Effector memory CD8-positive, alpha-beta T cell (primary cell): ENCODE measurements around the gene APOBEC3G.

Source experiments
- ATAC-seq: fragments of 150-1000 bp; cut with Tn5 transposase; replicated peaks from 2 replicates; pipeline ENCODE4 v1.10.0; 2021; ENCODE audit warnings: mild to moderate bottlenecking, moderate library complexity
- DNase-seq, 3 experiments: peaks; one replicate each; pipeline ENCODE4 v3.0.0; 2021
- H3K27ac Mint-ChIP-seq, 2 donors: one replicate each; pipeline ENCODE4 v1.8.0; 2022; ENCODE audit warnings: mild to moderate bottlenecking in 2 of 2, mixed read lengths in 2 of 2, moderate library complexity in 2 of 2
- H3K27me3 Mint-ChIP-seq, 2 donors: one replicate each; pipeline ENCODE4 v1.8.0; 2022; ENCODE audit warnings: mixed read lengths in 2 of 2
- H3K36me3 Mint-ChIP-seq: one replicate; pipeline ENCODE4 v1.8.0; 2022; ENCODE audit warnings: mild to moderate bottlenecking, moderate library complexity, mixed read lengths; ENCODE audit not compliant: insufficient read depth
- H3K4me1 Mint-ChIP-seq, 2 donors: one replicate each; pipeline ENCODE4 v1.8.0; 2022; ENCODE audit warnings: low read depth in 2 of 2, mixed read lengths in 2 of 2
- H3K4me3 Mint-ChIP-seq, 2 donors: one replicate each; pipeline ENCODE4 v1.8.0; 2022; ENCODE audit warnings: mild to moderate bottlenecking in 2 of 2, mixed read lengths in 2 of 2, moderate library complexity in 2 of 2
- H3K9me3 Mint-ChIP-seq, 2 donors: one replicate each; pipeline ENCODE4 v1.8.0; 2022; ENCODE audit warnings: mixed read lengths in 2 of 2

The APOBEC3G gene

DNA sequence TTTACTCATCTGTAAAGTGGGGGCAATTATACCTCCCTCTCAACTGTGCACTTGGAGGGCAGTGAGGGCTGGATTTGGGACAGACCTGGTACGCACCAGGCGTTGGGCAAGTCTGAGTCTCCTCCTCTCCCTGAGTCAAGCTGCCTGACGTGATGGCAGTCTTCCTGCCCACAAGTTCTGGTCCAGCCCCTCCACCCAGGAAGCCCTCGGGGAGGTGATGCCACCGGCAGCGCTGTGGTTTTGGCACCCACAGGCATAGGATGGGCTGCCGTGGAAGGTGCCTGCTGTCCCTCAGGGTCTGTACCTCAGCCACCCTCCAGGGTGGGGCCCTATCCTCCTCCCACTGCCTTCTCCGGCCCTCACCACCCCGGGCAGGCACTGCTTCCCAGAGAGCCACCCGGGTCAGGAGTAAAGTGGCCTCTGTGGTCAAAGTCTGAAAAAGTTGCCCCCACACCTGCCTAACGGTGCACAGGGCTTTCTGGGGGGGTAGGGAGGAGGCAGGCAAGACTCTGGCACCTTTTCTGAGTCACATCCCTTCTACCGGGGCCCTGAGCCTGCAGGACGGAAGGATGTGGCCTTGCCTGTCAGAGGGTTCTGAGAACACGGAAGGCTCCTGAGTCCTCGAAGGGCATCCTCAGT lies 13.5 kb downstream of the APOBEC3G start:
- DNase-seq (peak; percentile 89 to 92 (median 91)), ATAC-seq (peak; percentile 76)
- H3K4me1 Mint-ChIP-seq = peaks cover 81 to 93% of the 10 kb centered on the region in 2 donors
- H3K9me3 Mint-ChIP-seq = no peaks in the 10 kb centered on the region
- no peaks in the 10 kb centered on the region for H3K27me3 Mint-ChIP-seq
- peak overlapping the region; percentile 82 to 84 for H3K4me3 Mint-ChIP-seq
- H3K27ac Mint-ChIP-seq = peak overlapping the region; percentile 96 to 99
- peaks cover 58% of the 10 kb centered on the region for H3K36me3 Mint-ChIP-seq

DNA sequence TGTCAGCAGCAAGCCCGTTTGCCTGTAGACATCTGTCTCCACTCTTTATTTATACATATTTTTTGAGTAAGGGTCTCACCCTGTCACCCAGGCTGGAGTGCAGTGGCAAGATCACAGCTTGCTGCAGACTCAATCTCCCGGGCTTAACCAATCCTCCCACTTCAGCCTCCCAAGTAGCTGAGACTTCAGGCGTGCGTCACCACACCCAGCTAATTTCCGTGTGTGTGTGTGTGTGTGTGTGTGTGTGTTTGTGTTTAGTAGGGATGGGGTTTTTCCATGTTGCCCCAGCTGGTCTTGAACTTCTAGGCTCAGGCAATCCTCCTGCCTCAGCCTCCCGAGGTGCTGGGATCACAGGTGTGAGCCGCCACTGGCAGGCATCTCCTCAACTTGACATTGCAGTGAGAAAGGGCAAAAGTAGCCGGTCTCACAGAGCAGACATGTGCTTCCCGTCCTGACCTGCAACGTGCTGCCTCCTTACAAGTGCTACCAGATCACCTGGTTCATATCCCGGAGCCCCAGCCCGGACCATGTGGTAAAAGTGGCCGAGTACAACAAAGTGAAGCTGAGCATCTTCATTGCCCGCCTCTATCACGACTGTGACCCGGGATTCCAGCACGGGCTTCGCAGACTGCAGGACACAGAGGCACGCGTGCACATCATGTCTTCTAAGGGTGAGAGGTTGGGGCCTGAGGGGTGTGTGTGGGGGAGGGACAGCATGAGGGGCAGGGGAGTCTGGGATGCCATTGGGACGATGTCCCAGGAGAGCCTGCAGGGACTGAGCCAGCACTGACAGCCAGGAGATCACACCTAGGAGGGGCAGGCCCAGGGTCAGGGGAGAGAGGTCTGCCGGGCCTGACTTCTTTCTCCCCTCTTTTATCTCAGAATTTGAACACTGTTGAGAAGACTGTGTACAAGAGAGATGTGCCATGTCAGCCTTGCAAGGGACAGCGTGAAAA lies 14.3 kb downstream of the APOBEC3G start:
- Mint-ChIP-seq H3K4me3 (peak overlapping the region; percentile 82 to 84), H3K4me1 (peaks cover 82 to 94% of the 10 kb centered on the region in 2 donors), H3K36me3 (peaks cover 50% of the 10 kb centered on the region), H3K27me3 (no peaks in the 10 kb centered on the region), H3K27ac (peak overlapping the region; percentile 96 to 99), H3K9me3 (no peaks in the 10 kb centered on the region)
- DNase-seq = no peak
- peak; percentile 1 for ATAC-seq

DNA sequence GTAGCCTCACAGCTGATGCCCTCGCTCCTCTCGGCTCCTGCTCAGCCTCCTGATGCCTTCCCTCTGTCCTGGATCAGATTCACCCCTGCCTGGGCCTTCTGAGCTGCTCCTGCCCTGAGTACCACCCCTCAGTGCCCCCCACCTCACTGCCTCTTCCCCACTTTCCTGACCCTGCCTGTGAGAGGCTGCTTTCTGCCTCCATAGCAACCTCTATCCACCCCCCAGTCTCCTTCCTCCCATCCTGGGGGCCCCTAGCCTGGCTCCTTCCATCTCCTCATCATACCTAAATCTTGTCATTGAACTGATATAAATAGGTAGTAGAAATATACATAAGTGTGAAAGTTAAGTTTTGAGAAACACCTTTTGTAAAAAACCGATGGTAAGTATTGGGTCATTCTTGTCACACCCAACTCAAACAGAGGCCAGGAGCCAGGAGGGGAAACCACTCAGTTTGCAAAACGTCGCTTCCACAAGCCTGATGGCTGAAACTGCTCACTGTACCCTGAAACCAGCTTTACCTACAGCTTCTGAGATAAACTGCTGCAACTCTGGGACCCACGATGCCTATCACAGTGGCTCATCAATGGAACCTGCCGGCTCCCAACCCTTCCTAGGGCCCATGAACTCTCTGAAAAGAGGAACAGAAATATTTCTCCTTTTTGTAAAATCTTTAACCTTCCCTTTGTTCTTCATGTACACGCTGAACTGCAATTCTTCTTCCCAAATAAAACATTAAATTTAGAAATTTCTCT lies 15.2 kb downstream of the APOBEC3G start:
- Mint-ChIP-seq H3K9me3 (no peaks in the 10 kb centered on the region), H3K36me3 (peaks cover 43% of the 10 kb centered on the region), H3K4me3 (peak overlapping the region; percentile 82 to 84), H3K4me1 (peaks cover 83 to 92% of the 10 kb centered on the region in 2 donors), H3K27ac (peak overlapping the region; percentile 96 to 99), H3K27me3 (no peaks in the 10 kb centered on the region)
- no peak for DNase-seq
- ATAC-seq = no peak

DNA sequence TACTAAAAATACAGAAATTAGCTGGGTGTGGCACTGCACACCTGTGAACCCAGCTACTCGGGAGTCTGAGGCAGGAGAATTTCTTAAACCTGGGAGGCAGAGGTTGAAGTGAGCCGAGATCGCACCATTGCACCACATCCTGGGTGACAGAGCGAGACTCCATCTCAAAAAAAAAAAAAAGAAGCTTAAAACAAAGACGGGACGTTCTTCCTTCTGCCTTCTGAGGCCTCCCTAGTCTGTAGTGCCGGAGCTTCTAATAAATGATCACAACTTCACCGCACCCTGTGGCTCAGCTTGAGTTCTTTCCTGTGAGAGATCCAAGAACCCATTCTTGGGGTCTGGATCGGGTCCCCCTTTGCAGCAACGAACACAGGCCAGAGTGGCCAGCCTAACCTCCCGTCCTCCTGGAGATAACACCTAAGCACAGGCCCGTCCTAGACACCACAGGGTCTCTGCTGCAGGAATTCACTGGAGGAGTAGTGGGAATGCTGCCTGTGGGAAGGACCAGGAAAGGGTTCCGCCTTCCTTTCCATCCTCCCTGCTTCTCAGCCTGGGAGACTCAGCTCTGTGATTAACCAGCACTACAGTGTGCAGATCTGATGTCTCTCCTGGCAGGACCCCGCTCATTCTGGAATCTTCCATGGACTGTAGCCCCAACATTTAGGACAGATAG lies 17.8 kb downstream of the APOBEC3G start:
- DNase-seq (peak in 2 of 3 experiments; percentile 49 to 52), ATAC-seq (peak; percentile 12)
- peaks cover 42% of the 10 kb centered on the region for H3K36me3 Mint-ChIP-seq
- peaks cover 85 to 92% of the 10 kb centered on the region in 2 donors for H3K4me1 Mint-ChIP-seq
- H3K4me3 Mint-ChIP-seq = peak overlapping the region; percentile 68 to 71
- H3K27ac Mint-ChIP-seq = peak overlapping the region; percentile 96 to 98
- H3K27me3 Mint-ChIP-seq = no peaks in the 10 kb centered on the region
- no peaks in the 10 kb centered on the region for H3K9me3 Mint-ChIP-seq

DNA sequence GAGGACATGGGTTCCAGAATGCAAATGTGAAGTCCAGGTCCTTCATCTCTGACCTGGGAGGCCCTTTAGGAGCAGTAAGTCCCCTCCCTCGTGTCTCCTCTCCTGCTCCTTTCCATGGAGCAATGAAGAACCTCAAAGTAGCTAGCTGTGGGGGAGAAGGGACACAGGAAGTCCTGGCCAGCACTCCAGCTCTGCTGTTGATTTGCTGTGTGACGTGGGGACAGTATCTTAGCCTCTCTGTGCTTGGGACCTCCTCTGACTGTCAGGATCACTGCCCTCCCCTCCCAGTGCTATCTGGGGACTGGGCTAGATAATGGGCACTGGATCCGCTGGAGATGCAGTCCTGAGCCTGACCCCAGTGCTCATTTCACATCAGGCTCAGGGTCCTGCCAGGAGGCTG lies 18.9 kb downstream of the APOBEC3G start:
- H3K27ac Mint-ChIP-seq = peak overlapping the region; percentile 96 to 98

DNA sequence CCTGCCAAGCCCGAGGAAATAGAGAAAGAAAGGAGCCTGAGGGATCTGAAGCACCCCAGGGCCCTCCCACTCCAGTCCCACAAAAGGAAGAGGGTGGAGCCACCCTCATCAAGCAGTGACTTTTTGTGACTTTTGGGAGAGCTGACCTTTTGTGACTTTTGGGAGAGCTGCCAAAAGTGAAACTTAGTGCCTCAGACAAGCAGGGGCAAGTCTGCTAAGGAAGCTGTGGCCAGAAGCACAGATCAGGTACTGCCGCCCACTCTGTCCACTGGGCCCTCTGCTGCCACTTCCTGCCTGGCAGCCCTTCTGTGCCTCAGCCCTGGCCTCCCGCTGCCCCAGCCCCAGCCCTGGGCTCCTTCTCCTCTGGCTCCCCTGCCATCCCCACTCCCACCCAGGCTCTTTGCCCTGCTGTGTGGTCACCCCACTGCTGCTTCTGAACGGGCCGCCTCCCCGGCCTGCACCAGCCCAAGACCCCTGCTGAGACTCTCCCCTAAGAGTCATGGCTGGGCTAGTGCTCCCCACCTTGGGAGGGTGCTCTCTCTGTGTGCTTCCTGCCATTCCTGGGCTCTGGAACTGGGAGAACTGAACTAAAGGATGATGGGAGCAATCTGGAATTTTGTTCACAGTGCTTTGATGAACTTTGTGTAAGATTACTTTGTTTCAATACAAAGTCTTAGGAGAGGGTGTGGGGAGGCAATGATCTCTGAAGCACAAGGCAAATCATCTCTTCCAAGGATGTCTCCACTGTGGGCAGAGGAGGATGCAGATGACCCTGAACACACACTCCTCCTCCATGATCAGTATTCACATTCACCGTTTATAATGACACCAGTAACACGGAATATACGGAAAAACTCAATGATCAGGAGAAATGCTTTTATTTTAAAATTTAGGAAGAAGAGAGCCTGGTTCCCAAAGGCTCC lies 20.3 kb downstream of the APOBEC3G start, which contains the start of gene APOBEC3H:
APOBEC3H (plus strand) TSS at position 147 of the 923 bp plus-strand sequence. CDS start 3,035 bp downstream, outside the sequence.
- Mint-ChIP-seq H3K36me3 (peaks cover 20% of the 10 kb centered on the region), H3K4me3 (peak within 1 kb of the TSS; percentile 79 to 82), H3K27me3 (no peaks in the 10 kb centered on the region), H3K9me3 (no peaks in the 10 kb centered on the region), H3K27ac (peak within 1 kb of the TSS; percentile 96 to 98), H3K4me1 (peaks cover 69 to 78% of the 10 kb centered on the region in 2 donors)
- DNase-seq (no peak), ATAC-seq (peak; percentile 2)

More for the DNA sequence above, 18.9 kb downstream of the APOBEC3G start:
- H3K4me1 Mint-ChIP-seq = peaks cover 78 to 89% of the 10 kb centered on the region in 2 donors
- no peaks in the 10 kb centered on the region for H3K27me3 Mint-ChIP-seq
- DNase-seq = no peak
- no peak for ATAC-seq
- peaks cover 33% of the 10 kb centered on the region for H3K36me3 Mint-ChIP-seq
- peak overlapping the region; percentile 71 to 82 for H3K4me3 Mint-ChIP-seq
- no peaks in the 10 kb centered on the region for H3K9me3 Mint-ChIP-seq

DNA sequence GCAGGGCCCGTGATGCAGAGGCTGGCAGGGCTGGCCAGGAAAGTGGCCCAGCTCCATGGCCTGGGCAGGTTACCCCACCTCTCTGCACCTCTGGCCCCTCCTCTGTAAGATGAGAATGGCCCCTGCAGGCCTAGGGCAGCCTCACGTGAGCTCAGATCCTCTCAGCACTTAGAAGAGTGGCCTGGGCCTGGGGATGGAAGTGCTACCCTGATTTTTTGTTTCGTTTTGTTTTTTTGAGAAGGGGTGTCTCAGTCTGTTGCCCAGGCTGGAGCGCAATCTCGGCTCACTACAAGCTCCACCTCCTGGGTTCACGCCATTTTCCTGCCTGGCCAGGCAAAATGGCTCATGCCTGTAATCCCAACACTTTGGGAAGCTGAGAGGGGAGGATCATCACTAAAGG lies 21.0 kb downstream of the APOBEC3G start:
- DNase-seq (no peak), ATAC-seq (no peak)
- H3K27ac Mint-ChIP-seq = peak overlapping the region; percentile 96 to 98
- H3K9me3 Mint-ChIP-seq = no peaks in the 10 kb centered on the region
- H3K4me3 Mint-ChIP-seq = peak overlapping the region; percentile 79 to 82
- H3K36me3 Mint-ChIP-seq = peaks cover 20% of the 10 kb centered on the region
- no peaks in the 10 kb centered on the region for H3K27me3 Mint-ChIP-seq
- H3K4me1 Mint-ChIP-seq = peaks cover 64 to 71% of the 10 kb centered on the region in 2 donors

DNA sequence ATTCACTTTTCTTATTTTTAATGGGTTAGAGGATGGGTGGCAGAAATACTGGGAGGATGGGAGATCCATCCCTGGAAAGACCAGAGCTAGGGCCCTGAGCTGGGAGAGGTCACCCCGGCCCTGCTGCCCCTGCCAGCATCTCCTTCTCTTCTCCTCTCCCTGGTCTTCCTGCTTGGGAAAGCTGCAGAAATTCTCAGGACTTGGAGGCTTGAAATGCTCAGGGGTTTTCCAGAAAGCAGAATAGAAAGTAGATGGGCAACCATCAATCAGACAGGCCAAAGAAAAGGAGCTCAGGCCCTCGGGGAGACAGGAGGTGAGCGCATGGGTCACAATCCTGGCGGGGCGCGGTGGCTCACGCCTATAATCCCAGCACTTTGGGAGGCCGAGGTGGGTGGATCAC lies 21.5 kb downstream of the APOBEC3G start:
- ATAC-seq = no peak

DNA sequence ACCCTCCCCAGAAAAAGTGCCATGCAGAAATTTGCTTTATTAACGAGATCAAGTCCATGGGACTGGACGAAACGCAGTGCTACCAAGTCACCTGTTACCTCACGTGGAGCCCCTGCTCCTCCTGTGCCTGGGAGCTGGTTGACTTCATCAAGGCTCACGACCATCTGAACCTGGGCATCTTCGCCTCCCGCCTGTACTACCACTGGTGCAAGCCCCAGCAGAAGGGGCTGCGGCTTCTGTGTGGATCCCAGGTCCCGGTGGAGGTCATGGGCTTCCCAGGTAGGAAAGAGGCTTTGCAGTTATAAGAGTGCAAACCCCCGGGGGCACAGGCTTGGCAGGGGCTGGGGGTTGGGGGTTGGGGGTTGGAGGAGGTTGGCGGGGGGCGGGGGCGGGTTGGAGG lies 24.2 kb downstream of the APOBEC3G start:
- no peaks in the 10 kb centered on the region for H3K9me3 Mint-ChIP-seq
- DNase-seq (no peak), ATAC-seq (no peak)
- no peak overlapping the region for H3K4me3 Mint-ChIP-seq
- H3K27me3 Mint-ChIP-seq = no peaks in the 10 kb centered on the region
- H3K36me3 Mint-ChIP-seq = peaks cover 10% of the 10 kb centered on the region
- H3K4me1 Mint-ChIP-seq = peaks cover 39 to 45% of the 10 kb centered on the region in 2 donors
- H3K27ac Mint-ChIP-seq = no peak overlapping the region

More for the DNA sequence above, 21.5 kb downstream of the APOBEC3G start:
- Mint-ChIP-seq H3K36me3 (peaks cover 20% of the 10 kb centered on the region), H3K27ac (peak overlapping the region; percentile 96 to 98), H3K4me3 (peak overlapping the region; percentile 79 to 82), H3K4me1 (peaks cover 62 to 68% of the 10 kb centered on the region in 2 donors), H3K9me3 (no peaks in the 10 kb centered on the region), H3K27me3 (no peaks in the 10 kb centered on the region)
- DNase-seq = no peak

DNA sequence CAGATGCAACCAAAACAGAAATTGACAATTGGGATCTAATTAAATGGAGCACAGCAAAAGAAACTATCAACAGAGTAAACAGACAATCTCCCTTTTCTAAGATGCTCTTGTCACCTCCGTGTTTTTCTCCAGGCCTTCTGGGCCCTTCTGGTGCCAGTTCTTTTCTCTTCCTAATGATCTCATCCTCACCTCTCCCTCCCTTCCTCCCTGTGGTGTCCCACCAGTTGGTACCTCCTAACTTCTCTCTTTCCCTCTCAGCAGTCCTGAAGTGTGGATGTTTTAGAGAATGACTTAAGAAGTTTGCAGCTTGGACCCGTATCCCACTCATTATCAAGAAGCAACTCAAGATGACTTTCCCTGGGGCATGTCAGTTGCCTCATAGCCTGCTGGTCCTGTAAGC lies 26.4 kb downstream of the APOBEC3G start:
- H3K9me3 Mint-ChIP-seq = no peaks in the 10 kb centered on the region
- H3K27me3 Mint-ChIP-seq = no peaks in the 10 kb centered on the region
- no peak overlapping the region for H3K4me3 Mint-ChIP-seq
- H3K4me1 Mint-ChIP-seq = peaks cover 23 to 28% of the 10 kb centered on the region in 2 donors
- no peaks in the 10 kb centered on the region for H3K36me3 Mint-ChIP-seq
- ATAC-seq (no peak), DNase-seq (no peak)
- no peak overlapping the region for H3K27ac Mint-ChIP-seq

DNA sequence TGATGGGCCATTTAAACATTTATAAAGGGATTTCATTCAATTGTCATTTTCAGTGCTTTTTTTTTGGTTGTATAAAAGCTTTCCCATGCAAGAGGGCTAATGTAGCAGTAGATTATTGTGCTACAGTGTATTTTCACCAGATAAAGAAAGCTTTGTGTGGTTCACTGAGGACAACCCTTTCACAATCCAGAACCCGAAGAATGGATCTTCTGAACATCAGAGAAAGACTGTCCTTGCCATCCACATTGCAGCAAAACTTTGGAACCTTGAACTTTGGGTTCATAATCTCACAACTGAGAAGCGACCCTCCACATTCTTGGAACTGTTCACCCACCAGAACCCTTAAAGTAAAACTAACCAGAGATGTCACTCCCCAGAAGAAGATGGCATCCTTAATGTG lies 29.3 kb downstream of the APOBEC3G start:
- Mint-ChIP-seq H3K27me3 (no peaks in the 10 kb centered on the region), H3K9me3 (no peaks in the 10 kb centered on the region), H3K4me1 (peaks cover 3% of the 10 kb centered on the region in 2 donors), H3K36me3 (peaks cover 2% of the 10 kb centered on the region), H3K4me3 (no peak overlapping the region), H3K27ac (no peak overlapping the region)
- ATAC-seq = no peak
- no peak for DNase-seq

DNA sequence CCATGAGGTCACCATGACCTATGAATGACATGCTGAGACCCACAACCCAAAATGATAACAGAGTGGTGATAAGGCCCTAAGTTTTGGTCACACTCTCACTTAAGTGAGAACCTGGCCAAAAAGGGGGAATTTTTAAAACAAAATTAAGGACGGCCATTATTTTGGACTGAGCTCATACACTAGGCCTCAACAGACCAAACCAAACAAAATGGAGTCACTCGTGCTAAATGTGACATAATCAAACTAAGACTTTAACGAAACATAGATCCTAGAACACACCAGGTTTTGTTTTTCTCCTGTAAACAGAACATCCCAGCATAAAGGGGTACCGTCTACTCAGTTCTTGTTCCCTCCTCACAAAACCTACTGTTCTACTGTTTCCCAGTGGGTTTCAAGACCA lies 31.4 kb downstream of the APOBEC3G start:
- ATAC-seq (no peak), DNase-seq (no peak)
- H3K4me1 Mint-ChIP-seq = peaks cover 1 to 3% of the 10 kb centered on the region in 2 donors
- H3K27me3 Mint-ChIP-seq = no peaks in the 10 kb centered on the region
- no peaks in the 10 kb centered on the region for H3K9me3 Mint-ChIP-seq
- H3K27ac Mint-ChIP-seq = no peak overlapping the region
- H3K4me3 Mint-ChIP-seq = no peak overlapping the region
- H3K36me3 Mint-ChIP-seq = peaks cover 2% of the 10 kb centered on the region
